Tibial nerve (tissue), 4 donors: ENCODE measurements around the gene ASB11. TPM values are rescaled to one million over a fixed set of nuclear protein-coding genes. Genes with fewer than 3 reads are reported as not detected.

Source experiments
- DNase-seq, 2 donors: peaks; one replicate each; pipeline ENCODE4 v3.0.0-alpha.2; 2019; ENCODE audit warnings: low spot score in 2 of 2
- H3K27ac ChIP-seq, 4 donors: fragments of 200-600 bp; sonication (generic) in 3 of 4; one replicate each; pipeline ENCODE4 v1.5.1; 2017 to 2019; ENCODE audit warnings: mild to moderate bottlenecking in 1 of 4
- H3K27me3 ChIP-seq, 2 donors: fragments of 200-600 bp; sonication (generic) in 1 of 2; one replicate each; pipeline versions ENCODE4 v1.5.1 to v1.6.0; 2017 to 2019
- H3K36me3 ChIP-seq, 3 donors: fragments of 200-600 bp; sonication (generic); one replicate each; pipeline ENCODE4 v1.5.1; 2018 to 2019
- H3K4me1 ChIP-seq, 4 donors: fragments of 200-600 bp; sonication (generic) in 3 of 4; one replicate each; pipeline ENCODE4 v1.5.1; 2017 to 2019
- H3K4me3 ChIP-seq, 4 donors: fragments of 200-600 bp; sonication (generic) in 3 of 4; one replicate each; pipeline ENCODE4 v1.5.1; 2017 to 2019; ENCODE audit warnings: mild to moderate bottlenecking in 1 of 4, moderate library complexity in 1 of 4
- H3K9me3 ChIP-seq, 4 donors: fragments of 200-600 bp; sonication (generic) in 3 of 4; one replicate each; pipeline ENCODE4 v1.5.1; 2017 to 2019
- CTCF ChIP-seq, 5 experiments: fragments of 200-600 bp in 3 of 5; fragments of 450-650 bp in 2 of 5; sonication (generic) in 3 of 5; IDR thresholded peaks; one replicate each; pipeline ENCODE4 v1.5.1; 2016 to 2019; ENCODE audit warnings: antibody characterized with exemption in 5 of 5, mild to moderate bottlenecking in 3 of 5, moderate library complexity in 2 of 5
- EP300 ChIP-seq, 2 donors: sonication (generic); formaldehyde crosslinking; IDR thresholded peaks; one replicate each; pipeline ENCODE4 v1.6.1; 2017; ENCODE audit warnings: antibody characterized with exemption in 2 of 2, mild to moderate bottlenecking in 1 of 2
- POLR2A ChIP-seq, 2 donors: fragments of 450-650 bp; IDR thresholded peaks; one replicate each; pipeline ENCODE4 v1.6.1; 2017; ENCODE audit warnings: antibody characterized with exemption in 2 of 2, mild to moderate bottlenecking in 2 of 2, moderate library complexity in 2 of 2
- WGBS, 2 donors: methylation state at CpG; one replicate each; pipeline ENCODE4 v1.1.5; 2018; 5-methylcytosine and 5-hydroxymethylcytosine counted together
- total RNA-seq, 4 donors: library from RNA; depleted of rRNA; stranded (reverse); fragments of >200 nt; gene quantifications; one replicate each; pipeline ENCODE4 v1.1.0, GENCODE V29; 2016

Gene ASB11
- total RNA-seq, 4 donors from 2014 or later: not detected

GRCh38 chrX:15345976-15346375 is 30.5 kb upstream of the ASB11 start:
- Histone ChIP-seq H3K4me3 (no peak overlapping the region), H3K27ac (no peak overlapping the region), H3K4me1 (no peaks in the 10 kb centered on the region), H3K9me3 (no peaks in the 10 kb centered on the region), H3K27me3 (peaks cover 0 to 3% of the 10 kb centered on the region in 2 donors), H3K36me3 (no peaks in the 10 kb centered on the region)
- no peak for DNase-seq
- TF ChIP-seq POLR2A (IDR thresholded peaks at IDR 0.05) (no peak), CTCF (IDR thresholded peaks at IDR 0.05) (no peak), EP300 (IDR thresholded peaks at IDR 0.05) (no peak)
- whole genome bisulfite sequencing, 2 donors: 62 to 65% methylated on average over 3 of the region's 3 CpGs

- H3K27ac ChIP-seq: no peak overlapping the region
- no peaks in the 10 kb centered on the region for H3K9me3 ChIP-seq
- TF ChIP-seq POLR2A (IDR thresholded peaks at IDR 0.05) (no peak), CTCF (IDR thresholded peaks at IDR 0.05) (no peak), EP300 (IDR thresholded peaks at IDR 0.05) (no peak)
- DNase-seq: no peak
- no peak overlapping the region for H3K4me3 ChIP-seq
- H3K36me3 ChIP-seq: no peaks in the 10 kb centered on the region
- no peaks in the 10 kb centered on the region for H3K4me1 ChIP-seq
- H3K27me3 ChIP-seq: peaks cover 0 to 3% of the 10 kb centered on the region in 2 donors
Observed at GRCh38 chrX:15344106-15344505, 28.7 kb upstream of the ASB11 start.

GRCh38 chrX:15343075-15343476 is 27.6 kb upstream of the ASB11 start:
- Histone ChIP-seq H3K4me3 (no peak overlapping the region), H3K27me3 (peaks cover 0 to 3% of the 10 kb centered on the region in 2 donors), H3K27ac (no peak overlapping the region), H3K4me1 (no peaks in the 10 kb centered on the region), H3K36me3 (no peaks in the 10 kb centered on the region), H3K9me3 (no peaks in the 10 kb centered on the region)
- no peak for DNase-seq
- no peak for TF ChIP-seq CTCF (IDR thresholded peaks at IDR 0.05)
- TF ChIP-seq POLR2A (IDR thresholded peaks at IDR 0.05): no peak
- no peak for TF ChIP-seq EP300 (IDR thresholded peaks at IDR 0.05)
- WGBS, 2 donors: 60 to 75% methylated on average over 5 of the region's 5 CpGs

GRCh38 chrX:15340867-15341266 is 25.4 kb upstream of the ASB11 start:
- Histone ChIP-seq H3K27ac (no peak overlapping the region), H3K9me3 (no peaks in the 10 kb centered on the region), H3K36me3 (no peaks in the 10 kb centered on the region), H3K4me1 (peaks cover 0 to 3% (median 0%) of the 10 kb centered on the region in 4 donors), H3K27me3 (peaks cover 0 to 2% of the 10 kb centered on the region in 2 donors), H3K4me3 (no peak overlapping the region)
- TF ChIP-seq POLR2A (IDR thresholded peaks at IDR 0.05) (no peak), EP300 (IDR thresholded peaks at IDR 0.05) (no peak), CTCF (IDR thresholded peaks at IDR 0.05) (no peak)
- WGBS, 2 donors: 79 to 83% methylated on average over 2 of the region's 2 CpGs
- no peak for DNase-seq

GRCh38 chrX:15336023-15336413 is 20.6 kb upstream of the ASB11 start:
- no peak for TF ChIP-seq POLR2A (IDR thresholded peaks at IDR 0.05)
- no peak for TF ChIP-seq CTCF (IDR thresholded peaks at IDR 0.05)
- TF ChIP-seq EP300 (IDR thresholded peaks at IDR 0.05): no peak
- Histone ChIP-seq H3K27ac (peak overlapping the region in 3 of 4 donors; percentile 64 to 95 (median 92)), H3K27me3 (no peaks in the 10 kb centered on the region), H3K4me1 (peaks cover 0 to 12% (median 0%) of the 10 kb centered on the region in 4 donors), H3K36me3 (peaks cover 0 to 7% (median 0%) of the 10 kb centered on the region in 3 donors), H3K9me3 (no peaks in the 10 kb centered on the region), H3K4me3 (peak overlapping the region; percentile 14 to 89 (median 42))
- WGBS, 2 donors: 1 to 39% methylated on average over 5 to 10 of the region's 10 CpGs
- DNase-seq: peak in 1 of 2 donors; percentile 7
